Hepatocyte (in vitro differentiated cells): ENCODE results near the gene FLAD1. TPM values are rescaled to one million over a fixed set of nuclear protein-coding genes. Genes with fewer than 3 reads are reported as not detected.
"Not testable (repeated sequence)": the region's sequence is repeated elsewhere in the genome, so short reads cannot be mapped to it uniquely, and the experiment has no call there.

ENCODE experiments used
- DNase-seq: peaks from one replicate; pipeline ENCODE4 v3.0.0-alpha.2; 2016; ENCODE audit warnings: low spot score
- H2AFZ ChIP-seq: fragments of 200-600 bp; sonication (generic); 2 replicates; pipeline ENCODE4 v1.6.0; 2016; ENCODE audit warnings: antibody characterized with exemption, mild to moderate bottlenecking
- H3K27ac ChIP-seq: fragments of 200-600 bp; sonication (generic); 2 replicates; pipeline ENCODE4 v1.5.1; 2016; ENCODE audit warnings: mild to moderate bottlenecking
- H3K27me3 ChIP-seq: fragments of 200-600 bp; sonication (generic); 2 replicates; pipeline ENCODE4 v1.6.1; 2016
- H3K36me3 ChIP-seq: fragments of 200-600 bp; sonication (generic); replicated peaks from 2 replicates; pipeline ENCODE4 v1.5.1; 2016; ENCODE audit warnings: low read depth; ENCODE audit not compliant: insufficient read depth
- H3K4me1 ChIP-seq: fragments of 200-600 bp; sonication (generic); 2 replicates; pipeline ENCODE4 v1.5.1; 2016; ENCODE audit warnings: mild to moderate bottlenecking, moderate library complexity; ENCODE audit not compliant: insufficient read depth
- H3K4me2 ChIP-seq: fragments of 200-600 bp; sonication (generic); 2 replicates; pipeline ENCODE4 v1.6.0; 2016
- H3K4me3 ChIP-seq: fragments of 200-600 bp; sonication (generic); 2 replicates; pipeline ENCODE4 v1.5.1; 2016; ENCODE audit warnings: mild to moderate bottlenecking
- H3K79me2 ChIP-seq: fragments of 200-600 bp; sonication (generic); 2 replicates; pipeline ENCODE4 v1.6.0; 2017; ENCODE audit warnings: mild to moderate bottlenecking
- H3K9me2 ChIP-seq: fragments of 200-600 bp; sonication (generic); replicated peaks from 2 replicates; pipeline ENCODE4 v1.6.0; 2017; ENCODE audit warnings: mild to moderate bottlenecking; ENCODE audit not compliant: insufficient read depth
- H3K9me3 ChIP-seq: fragments of 200-600 bp; sonication (generic); 2 replicates; pipeline ENCODE4 v1.5.1; 2016; ENCODE audit warnings: low read depth, mild to moderate bottlenecking
- H4K20me1 ChIP-seq: fragments of 200-600 bp; sonication (generic); 2 replicates; pipeline ENCODE4 v1.6.0; 2016; ENCODE audit warnings: mild to moderate bottlenecking; ENCODE audit not compliant: insufficient read depth, poor library complexity, severe bottlenecking
- EZH2 ChIP-seq: fragments of 200-600 bp; sonication (generic); IDR thresholded peaks from 2 replicates; pipeline ENCODE4 v1.6.1; 2016; ENCODE audit warnings: antibody characterized with exemption, mild to moderate bottlenecking, borderline replicate concordance
- EZH2phosphoT487 ChIP-seq: fragments of 200-600 bp; sonication (generic); IDR thresholded peaks from one replicate; pipeline ENCODE4 v1.6.1; 2018; ENCODE audit warnings: antibody characterized with exemption, mild to moderate bottlenecking, low read depth, moderate library complexity; ENCODE audit not compliant: unreplicated experiment, severe bottlenecking
- WGBS: methylation state at CpG from one replicate; pipeline ENCODE4 v1.1.6; 2016; ENCODE audit warnings: low lambda C conversion rate; ENCODE audit errors: missing lambda C conversion rate; 5-methylcytosine and 5-hydroxymethylcytosine counted together
- polyA plus RNA-seq: library from polyadenylated mRNA; unstranded; fragments of >200 nt; fragmentation: Nextera tagmentation; extraction: Ambion mirVana; gene quantifications from 2 replicates; pipeline ENCODE4 v1.2.1, GENCODE V29; 2016
- total RNA-seq: library from RNA; depleted of rRNA; stranded (reverse); fragments of >200 nt; gene quantifications from 2 replicates; pipeline ENCODE4 v1.2.3, GENCODE V29; 2014
- TF ChIP-seq, protein P1 (sequence below): fragments of 200-600 bp; sonication (generic); IDR thresholded peaks from 2 replicates; pipeline ENCODE4 v1.5.1; 2016; ENCODE audit warnings: antibody characterized with exemption, mild to moderate bottlenecking; ENCODE audit not compliant: poor library complexity

FLAD1 gene
- total and polyA plus RNA-seq, 2 experiments from 2014 or later = 25.6 to 45.1 TPM

DNA sequence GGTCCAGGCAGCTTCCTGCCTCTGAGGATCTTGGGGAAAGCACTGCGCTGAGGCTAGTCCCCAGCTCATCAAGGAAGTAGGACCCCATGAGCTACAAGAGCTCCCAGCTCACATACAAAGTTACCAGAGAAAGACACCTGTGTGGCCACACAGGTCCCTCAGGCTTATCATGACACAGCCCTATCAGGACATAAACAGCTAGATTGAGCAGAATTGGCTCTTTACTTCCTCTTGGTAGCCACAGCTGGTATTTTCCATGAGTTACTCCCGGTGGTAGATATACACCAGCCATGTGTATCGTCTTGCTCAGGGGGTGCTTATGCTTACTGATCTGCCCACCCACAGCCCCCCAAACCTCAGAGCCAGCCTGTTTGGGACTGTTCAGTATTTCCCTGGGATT is 11.4 kb downstream of the FLAD1 start:
- Histone ChIP-seq H2AFZ (no peak overlapping the region), H3K4me3 (no peak overlapping the region), H3K36me3 (no peaks in the 10 kb centered on the region), H3K79me2 (peaks cover 3% of the 10 kb centered on the region), H3K9me2 (no peaks in the 10 kb centered on the region), H3K4me2 (no peak overlapping the region), H3K4me1 (peaks cover 5% of the 10 kb centered on the region), H3K9me3 (no peaks in the 10 kb centered on the region), H3K27ac (no peak overlapping the region), H3K27me3 (no peaks in the 10 kb centered on the region), H4K20me1 (no peaks in the 10 kb centered on the region)
- no peak for TF ChIP-seq EZH2
- no peak for TF ChIP-seq EZH2phosphoT487
- TF ChIP-seq, protein P1, sequence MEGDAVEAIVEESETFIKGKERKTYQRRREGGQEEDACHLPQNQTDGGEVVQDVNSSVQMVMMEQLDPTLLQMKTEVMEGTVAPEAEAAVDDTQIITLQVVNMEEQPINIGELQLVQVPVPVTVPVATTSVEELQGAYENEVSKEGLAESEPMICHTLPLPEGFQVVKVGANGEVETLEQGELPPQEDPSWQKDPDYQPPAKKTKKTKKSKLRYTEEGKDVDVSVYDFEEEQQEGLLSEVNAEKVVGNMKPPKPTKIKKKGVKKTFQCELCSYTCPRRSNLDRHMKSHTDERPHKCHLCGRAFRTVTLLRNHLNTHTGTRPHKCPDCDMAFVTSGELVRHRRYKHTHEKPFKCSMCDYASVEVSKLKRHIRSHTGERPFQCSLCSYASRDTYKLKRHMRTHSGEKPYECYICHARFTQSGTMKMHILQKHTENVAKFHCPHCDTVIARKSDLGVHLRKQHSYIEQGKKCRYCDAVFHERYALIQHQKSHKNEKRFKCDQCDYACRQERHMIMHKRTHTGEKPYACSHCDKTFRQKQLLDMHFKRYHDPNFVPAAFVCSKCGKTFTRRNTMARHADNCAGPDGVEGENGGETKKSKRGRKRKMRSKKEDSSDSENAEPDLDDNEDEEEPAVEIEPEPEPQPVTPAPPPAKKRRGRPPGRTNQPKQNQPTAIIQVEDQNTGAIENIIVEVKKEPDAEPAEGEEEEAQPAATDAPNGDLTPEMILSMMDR = no peak
- DNase-seq = no peak
- WGBS = 89% methylated on average over 3 of the region's 3 CpGs

DNA sequence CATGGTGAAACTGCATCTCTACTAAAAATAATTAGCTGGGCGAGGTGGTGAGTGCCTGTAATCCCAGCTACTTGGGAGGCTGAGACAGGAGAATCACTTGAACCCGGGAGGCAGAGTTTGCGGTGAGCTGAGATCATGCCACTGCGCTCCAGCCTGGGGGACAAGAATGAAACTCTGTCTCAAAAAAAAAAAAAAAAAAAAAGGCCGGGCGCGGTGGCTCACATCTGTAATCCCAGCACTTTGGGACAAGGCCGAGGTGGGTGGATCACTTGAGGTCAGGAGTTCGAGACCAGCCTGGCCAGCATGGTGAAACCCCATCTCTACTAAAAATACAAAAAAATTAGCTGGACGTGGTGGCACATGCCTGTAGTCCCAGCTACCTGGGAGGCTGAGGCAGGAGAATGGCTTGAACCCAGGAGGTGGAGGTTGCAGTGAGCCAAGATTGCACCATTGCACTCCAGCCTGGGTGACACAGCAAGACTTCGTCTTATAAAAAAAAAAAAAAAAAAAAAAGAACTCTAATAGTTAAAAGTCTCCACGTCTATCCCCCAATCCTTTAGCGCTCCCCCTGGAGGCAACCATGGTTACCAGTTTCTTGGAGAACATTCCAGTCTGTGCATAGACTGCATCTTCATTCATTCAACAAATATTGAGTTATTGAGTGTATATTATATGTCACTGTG is 12.3 kb downstream of the FLAD1 start:
- H3K4me2 ChIP-seq, H3K27me3 ChIP-seq, H3K27ac ChIP-seq, H3K9me3 ChIP-seq, H3K9me2 ChIP-seq, H2AFZ ChIP-seq, H3K79me2 ChIP-seq, H3K4me3 ChIP-seq, H3K36me3 ChIP-seq, H4K20me1 ChIP-seq: not testable (repeated sequence)
- peaks cover 11% of the 10 kb centered on the region for H3K4me1 ChIP-seq
- WGBS = 63% methylated on average over 10 of the region's 13 CpGs
- peak; percentile 75 for DNase-seq
- TF ChIP-seq, protein P1 = peak; percentile 30

DNA sequence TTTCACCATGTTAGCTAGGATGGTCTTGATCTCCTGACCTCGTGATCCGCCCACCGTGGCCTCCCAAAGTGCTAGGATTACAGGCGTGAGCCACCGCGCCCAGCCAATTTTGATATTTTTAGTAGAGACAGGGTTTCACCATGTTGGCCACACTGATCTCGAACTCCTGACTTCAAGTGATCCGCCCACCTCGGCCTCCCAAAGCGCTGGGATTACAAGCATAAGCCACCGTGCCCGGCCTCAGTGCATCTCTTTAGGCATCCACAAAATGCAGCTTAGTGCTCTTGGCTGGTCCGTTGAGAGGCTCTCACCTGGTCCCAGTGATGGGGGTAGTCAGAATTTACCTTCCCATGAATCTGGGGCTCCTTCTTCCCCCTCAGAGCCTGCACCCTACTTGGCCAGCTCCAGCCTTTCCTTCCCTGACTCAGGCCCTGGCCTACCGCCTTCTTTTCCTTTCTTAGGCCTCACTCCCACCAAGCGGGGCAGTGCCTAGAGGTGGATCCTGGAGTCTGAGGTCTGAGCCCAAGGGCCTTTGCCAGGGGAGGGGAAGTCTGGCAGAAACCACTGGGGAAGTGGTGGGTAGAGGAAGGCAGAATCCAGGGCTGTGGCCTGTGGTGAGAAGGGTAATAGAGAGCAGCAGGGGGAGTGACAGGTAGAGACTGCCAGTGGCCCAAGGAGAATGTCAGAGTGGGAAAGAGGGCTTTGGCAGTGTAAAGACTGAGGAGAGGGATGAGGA is 14.0 kb downstream of the FLAD1 start:
- Histone ChIP-seq H2AFZ (no peak overlapping the region), H3K79me2 (peaks cover 3% of the 10 kb centered on the region), H3K4me1 (peaks cover 11% of the 10 kb centered on the region), H3K9me3 (no peaks in the 10 kb centered on the region), H3K9me2 (no peaks in the 10 kb centered on the region), H3K4me3 (no peak overlapping the region), H3K4me2 (no peak overlapping the region), H4K20me1 (no peaks in the 10 kb centered on the region), H3K27me3 (no peaks in the 10 kb centered on the region), H3K36me3 (no peaks in the 10 kb centered on the region), H3K27ac (no peak overlapping the region)
- no peak for TF ChIP-seq EZH2phosphoT487
- TF ChIP-seq EZH2 = no peak
- TF ChIP-seq, protein P1 = no peak
- 89% methylated on average over 15 of the region's 15 CpGs for WGBS
- DNase-seq = no peak
